NCI-H345 (cell line): ENCODE measurements around the gene ICOS.

Experiments
- DNase-seq: peaks from one replicate; lab custom pipeline; 2025; lab: John Stamatoyannopoulos, UW

ICOS gene, protein sequence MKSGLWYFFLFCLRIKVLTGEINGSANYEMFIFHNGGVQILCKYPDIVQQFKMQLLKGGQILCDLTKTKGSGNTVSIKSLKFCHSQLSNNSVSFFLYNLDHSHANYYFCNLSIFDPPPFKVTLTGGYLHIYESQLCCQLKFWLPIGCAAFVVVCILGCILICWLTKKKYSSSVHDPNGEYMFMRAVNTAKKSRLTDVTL

DNA sequence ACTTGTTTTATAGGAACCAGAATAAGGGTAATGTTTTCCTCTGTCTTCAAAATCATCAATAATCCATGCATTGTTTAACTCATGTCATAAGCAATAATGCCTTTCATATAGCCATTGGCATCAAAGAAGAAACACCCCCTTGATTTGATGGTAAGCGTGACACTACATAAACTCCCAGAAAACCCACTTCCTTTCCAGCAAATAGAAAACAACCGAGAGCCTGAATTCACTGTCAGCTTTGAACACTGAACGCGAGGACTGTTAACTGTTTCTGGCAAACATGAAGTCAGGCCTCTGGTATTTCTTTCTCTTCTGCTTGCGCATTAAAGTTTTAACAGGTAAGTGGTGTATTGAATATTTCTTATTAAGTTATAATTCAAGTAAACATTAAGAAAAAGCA lies at the start of gene ICOS:
TSS of gene ICOS (plus strand) at position 229 of the 400 bp plus-strand sequence. CDS start at position 281, 52 bp downstream.
- DNase-seq, result no peak

DNA sequence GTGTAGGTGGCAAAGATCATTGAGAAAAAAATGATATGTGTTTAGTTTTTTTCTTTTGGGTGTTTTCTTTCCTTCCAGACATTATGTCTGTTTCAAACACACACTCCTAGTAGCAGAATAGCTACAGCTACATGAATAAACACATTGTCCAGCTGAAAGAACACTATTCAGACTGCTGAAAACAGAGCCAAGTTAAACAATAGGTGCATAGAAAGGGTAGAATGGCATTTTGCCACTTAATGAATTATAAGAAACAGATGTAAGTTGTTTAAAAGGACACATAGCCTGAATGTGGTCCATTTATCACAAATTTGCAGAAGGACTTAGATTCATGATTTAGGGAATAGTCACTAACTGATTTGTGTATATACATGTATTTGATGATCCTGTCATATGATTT lies 48.9 kb upstream of the ICOS start:
- no peak for DNase-seq

DNA sequence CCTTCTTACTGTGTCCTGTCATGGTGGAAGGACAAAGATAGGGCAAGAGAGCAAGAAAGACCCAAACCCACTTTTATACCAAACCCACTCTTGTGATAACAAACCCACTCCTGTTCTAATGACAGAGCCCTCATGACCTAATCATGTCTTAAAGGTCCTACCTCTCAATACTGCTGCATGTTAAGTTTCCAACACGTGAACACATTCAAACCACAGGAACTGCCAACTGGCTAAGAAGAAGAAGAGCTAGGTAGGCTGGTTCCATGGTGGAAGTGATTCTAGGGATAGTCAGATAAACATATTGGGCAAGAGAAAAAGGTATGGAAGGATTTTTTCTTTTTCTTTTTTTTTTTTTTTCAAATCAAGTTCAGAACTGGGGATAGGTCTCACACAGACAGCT lies 47.0 kb upstream of the ICOS start:
- no peak for DNase-seq

DNA sequence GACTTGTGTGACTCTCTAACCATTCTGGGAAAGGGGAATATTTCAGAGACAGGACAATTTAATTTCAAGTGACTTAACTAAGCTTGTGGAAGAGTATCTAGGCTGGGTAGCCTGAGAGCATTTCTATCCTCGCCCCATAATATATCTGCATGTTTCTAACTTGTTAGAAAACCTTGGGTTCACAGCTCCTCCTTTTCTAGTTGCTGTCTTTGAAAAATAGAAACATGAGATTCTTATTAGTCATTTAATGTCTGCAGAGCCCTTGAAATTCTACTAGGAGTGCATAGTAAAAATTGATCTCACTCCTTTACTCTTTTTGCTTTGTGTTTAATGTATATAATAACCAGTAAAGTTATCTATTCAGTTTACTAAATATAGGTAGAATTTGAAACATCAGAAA lies 46.6 kb upstream of the ICOS start:
- no peak for DNase-seq

DNA sequence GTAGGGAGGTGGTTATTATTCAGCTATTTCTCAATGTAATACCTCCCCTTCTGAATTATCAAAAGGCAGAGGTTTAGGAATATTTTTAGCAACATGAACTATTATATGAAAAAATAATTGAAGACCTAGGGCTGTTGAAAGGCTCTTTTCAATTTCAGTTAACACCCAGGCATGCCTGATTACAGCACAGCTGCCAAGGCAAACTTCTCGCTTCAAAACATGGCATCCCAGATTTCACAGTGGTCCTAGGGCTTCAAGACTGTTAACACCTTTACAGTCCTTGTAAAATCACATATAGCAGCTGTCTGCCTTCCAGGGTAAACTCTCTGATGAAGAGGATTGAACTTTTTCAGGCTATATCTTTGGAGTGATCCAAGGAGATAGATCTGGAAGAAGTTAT lies 45.8 kb upstream of the ICOS start:
- no peak for DNase-seq

DNA sequence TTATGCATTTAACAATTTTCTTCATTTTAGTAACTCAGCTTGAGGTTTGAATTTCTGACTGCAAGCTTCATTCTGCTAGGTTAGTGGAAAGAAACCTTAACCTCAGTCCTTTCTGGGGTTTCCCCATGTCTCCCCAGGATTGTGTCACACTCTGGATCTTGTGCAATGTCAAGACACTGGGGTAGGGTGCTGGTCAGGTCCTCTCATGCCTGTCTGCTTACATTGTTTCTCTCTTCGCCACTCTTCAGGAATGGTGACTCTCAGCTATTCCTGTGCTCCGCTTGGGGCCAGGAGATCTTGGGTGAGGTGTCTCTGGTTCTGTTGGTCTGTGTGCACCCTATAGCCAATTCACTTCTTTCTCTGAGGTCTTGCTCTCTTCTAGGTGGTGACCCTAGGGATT lies 45.1 kb upstream of the ICOS start:
- DNase-seq, result no peak

DNA sequence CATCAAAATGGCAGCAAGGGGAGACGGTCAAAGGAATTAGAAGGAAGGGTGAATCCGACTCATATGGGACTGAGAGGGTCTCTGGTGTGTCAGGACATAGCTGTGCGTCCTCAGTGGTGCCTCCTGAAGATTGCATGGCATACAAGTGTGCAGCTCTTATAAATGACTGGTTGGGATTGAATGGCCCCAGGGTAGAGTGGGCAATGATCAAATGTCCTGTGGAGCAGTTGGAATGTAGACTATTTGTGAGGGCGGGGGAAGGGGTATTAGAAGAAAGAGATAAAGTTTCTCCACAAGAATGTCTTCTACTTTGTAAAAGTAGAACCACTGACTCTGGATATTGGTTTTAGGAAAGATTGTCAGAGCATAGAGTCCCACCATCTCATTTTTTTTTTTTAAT lies 44.4 kb upstream of the ICOS start:
- DNase-seq, result no peak

DNA sequence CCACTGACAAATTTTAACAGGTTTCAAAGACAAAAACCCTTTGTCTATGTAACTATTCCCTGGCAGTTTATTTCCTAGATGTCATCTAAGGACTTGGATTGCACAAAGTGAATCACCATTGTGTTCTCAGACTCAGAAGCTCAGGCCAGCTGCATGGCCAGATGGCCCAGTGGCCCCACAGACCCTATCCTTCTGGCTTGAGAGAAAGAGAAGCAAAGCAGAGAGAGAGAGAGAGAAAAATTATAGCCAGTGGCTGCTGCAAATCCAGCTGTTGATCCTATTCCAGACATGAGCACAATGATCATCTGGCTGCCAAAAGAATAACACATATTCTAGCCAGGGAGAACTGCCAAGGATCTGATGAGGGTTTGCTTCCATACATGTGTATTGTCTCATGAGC lies 43.2 kb upstream of the ICOS start:
- no peak for DNase-seq

DNA sequence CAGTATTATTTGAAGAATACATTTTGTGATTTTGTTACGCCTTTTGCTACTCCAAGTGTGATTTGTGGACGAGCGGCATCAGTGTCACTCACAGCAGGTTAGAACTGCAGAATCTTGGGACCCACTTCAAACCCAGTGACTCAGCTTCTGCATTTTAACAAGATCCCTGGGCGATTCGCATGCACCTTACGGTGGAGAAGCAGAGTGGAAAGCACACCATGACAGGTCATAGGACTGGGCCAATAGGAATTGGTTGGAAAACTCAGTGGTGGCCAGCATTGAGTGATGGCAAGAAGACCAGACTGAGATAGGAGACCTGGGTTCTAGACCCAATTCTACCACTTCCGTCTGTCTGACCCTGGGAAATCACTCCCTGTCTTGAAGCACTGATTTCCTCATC lies 42.7 kb upstream of the ICOS start:
- DNase-seq, result no peak

DNA sequence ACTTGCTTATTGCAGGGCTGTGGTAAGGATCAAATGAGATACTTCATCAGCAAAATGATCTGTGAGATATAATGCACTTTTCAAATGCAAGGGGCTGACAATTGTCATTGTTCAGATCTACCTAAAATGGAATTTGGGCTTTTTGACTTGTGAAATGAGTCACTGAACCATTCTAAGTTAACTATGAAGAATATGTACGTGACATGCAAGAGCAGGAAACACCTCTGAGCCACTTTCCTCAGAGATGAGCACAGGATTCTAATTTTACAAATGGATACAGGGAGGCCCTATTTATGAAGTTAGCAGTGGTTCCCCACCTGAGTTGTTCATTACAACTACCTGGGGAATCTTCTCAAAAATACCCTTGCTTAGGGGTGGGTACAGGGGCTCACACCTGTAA lies 42.3 kb upstream of the ICOS start:
- no peak for DNase-seq

DNA sequence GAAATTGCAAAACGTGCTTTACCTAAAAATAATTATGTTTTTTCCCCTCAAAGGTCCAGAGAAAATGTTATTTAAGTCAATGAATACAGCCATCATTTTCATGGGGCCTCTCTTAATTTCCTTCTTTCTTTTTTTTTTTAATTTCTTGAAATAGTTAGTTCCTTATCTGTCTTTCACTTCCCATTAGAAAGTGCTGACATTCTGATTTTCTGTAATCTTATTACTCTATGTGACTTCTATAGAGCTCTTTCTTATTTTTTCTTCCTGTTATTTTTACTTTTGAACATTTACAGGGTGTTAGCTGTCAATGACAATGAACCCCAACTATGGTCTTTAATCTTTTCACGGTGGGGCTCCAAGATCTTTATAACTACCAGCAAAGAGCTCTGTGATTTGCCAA lies 39.0 kb upstream of the ICOS start:
- no peak for DNase-seq

DNA sequence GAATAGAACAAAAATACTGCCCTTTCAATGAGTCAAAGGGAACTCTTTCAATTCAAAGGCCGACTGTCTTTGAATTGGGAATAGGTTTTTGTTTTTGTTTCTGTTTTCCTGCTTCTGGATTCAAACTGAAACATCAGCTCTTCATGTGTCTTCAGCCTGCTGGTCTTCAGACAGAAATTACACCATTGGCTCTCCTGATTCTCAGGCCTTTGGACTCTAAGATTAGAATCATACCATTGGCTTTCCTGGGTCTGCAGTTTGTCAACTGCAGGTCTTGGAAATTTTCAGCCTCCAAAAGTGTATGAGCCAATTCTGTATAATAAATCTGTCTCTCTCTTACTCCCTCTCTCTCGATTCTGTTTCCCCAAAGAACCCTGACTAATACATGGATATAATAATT lies 37.9 kb upstream of the ICOS start:
- DNase-seq, result no peak

DNA sequence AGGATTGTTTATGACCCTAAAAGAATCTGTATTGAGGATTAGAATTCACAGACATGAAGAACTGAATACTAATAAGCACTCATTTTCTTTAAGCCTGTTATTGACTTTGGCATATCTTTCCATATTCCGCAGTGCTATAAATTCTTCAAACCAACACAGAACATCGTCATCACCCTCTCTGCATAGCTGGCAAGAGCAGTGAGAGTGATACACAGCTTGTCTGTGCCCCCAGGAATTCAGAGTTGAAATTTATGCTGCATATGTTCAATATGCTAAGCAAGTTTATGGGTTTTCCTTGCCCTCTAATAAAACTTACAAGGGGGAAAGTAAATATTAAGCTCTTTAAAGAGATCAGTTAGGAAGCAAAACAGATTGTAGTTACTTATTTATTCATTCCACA lies 36.3 kb upstream of the ICOS start:
- no peak for DNase-seq

DNA sequence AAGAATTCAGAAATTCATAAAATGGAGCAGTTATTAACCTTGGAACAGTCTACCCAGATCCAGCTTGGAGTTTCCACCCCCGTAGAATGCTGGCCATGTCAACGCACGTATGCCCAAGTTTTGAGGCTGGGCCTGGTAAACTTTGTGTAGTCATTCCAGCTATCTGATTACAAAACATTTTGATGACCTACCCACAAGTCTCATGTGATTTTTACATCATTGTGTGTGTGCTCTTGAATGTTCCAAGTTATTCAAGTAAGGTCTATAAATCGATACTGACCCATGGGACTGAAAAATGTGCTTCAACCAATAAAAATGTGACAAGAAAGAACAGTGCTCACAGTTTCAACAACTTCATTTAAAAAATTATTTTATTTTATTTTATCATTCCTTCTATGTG lies 32.5 kb upstream of the ICOS start:
- no peak for DNase-seq

DNA sequence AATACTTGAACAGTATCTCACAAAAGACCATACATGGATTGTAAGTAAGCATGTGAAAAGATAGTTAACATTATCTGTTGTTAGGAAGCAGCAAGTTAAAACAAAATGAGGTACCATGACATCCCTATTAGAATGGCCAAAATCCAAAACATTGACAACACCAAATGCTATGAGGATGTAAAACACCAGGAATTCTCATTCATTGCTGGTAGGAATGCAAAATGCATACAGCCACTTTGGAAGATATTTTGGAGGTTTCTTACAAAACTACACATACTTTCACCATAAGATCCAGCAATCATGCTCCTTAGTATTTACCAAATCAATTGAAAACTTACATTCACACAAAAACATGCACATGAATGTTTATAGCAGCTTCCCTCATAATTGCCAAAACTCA lies 30.9 kb upstream of the ICOS start:
- DNase-seq, result no peak

DNA sequence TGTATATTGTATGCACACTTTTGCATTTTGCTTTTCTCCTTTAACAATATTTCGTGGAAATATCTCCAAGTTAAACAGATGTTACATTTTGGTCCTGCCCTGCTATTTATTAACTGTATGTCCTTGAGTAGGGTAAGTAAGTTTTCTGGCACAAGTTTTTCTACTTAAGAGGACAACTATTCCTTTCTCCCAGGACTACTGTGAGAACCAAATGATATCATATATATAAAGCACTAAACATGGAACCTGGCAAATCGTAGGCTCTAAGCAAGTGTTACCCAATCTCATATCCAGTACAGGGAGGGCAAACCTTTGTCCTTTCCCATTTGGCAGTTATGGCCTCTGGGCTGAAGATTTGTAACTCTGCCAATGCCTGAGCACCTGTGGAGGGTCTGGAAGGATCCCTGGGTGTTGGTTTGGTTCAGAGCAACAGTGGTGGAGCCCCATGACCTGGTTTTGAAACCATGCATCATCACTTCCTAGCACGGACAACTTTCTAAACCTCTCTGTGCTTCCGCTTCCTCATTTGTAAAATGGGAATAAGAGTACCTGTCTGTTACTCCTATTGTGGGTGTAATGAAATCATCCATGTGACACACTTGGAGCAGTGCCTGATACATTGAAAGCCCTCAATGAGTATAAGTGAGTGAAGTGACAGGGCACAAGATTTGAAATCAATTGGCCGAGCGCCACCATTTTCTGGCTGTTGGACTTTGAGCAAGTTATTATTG lies 28.3 kb upstream of the ICOS start:
- DNase-seq, result no peak

DNA sequence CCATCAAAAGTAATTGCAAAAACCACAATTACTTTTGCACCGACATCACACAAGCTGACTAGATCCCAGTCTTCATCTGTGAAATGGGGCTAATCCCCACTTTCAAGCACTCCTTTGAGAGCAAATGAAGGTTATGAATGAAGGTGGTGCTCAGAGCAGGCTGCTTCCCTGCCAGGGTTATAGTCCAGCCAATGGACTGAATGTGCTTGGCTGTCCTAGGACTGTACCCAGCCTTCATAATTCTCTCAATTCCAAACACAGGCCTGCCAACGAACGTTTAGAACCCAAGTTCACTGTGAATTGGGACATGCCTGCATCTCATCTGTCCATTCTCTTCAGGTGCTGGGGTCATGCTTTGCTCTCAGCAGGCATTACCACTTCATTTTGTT lies 27.8 kb upstream of the ICOS start:
- no peak for DNase-seq

DNA sequence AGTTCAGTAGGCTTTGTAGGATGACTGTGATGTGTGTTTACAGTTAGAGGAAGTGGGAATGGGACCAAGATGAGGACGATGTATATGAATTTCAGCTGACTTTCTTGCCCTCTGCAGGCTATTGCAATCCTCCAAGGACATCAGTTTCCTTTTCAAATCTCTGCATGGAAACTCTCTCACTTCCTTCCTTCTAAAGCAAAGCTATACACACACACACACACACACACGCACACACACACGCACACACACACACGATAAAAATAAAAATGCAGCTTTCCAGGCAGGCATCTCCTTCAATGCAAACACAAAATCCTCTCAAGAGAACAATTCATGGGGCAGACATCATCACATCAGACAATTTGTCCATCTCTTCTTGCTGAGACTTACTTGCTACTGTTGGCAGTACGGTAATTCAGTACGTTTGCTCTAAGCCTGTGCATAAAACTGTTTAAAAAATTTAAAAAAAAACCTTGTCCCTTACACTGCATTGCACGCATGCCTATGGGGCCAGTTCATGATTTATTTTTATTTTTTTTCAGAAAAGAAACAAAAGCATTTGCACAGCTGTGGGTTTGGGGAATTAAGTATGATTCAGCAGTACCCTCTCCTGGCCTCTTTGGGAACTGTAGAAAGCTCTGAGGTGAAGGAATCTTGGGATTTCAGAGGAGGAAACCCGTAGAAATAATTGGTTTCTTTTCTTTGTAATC lies 27.1 kb upstream of the ICOS start:
- DNase-seq, result peak; percentile 22

DNA sequence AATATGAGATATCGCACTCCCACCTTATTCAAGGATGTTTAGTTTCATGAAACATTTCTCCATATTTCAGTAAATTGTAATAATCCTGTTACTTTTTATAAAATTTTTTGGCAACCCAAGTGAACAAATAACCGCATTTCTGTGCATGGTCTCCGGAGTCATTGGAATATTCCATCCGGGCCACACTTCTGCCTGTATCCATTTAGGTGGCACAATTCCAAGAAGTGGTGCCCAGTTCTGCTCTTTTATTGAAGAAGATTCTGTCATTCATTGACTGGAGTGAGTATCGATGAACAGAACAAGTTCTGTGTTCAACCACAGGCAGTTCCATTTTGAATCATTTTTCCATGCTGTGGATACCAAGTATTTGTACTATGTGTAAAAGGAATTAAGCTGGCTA lies 26.6 kb upstream of the ICOS start:
- no peak for DNase-seq

DNA sequence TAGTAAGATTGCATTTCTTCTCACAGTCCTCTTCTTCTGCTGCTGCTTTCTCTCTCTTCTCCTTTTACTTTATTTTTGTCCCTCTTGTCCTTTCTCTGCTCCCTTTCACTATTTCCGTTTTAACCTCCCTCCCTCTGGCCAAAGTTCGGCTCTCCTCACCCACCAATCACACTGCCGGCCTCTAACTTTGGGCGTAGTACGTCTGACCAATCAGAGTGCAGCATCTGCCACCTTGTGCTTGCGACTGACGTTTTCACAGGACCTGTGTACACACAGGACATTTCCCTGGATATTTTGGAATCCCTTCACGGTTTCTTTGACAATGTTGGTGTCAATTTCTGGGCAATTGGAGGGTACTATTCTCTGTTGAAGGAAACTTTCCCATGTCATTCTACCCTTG lies 22.6 kb upstream of the ICOS start:
- no peak for DNase-seq

DNA sequence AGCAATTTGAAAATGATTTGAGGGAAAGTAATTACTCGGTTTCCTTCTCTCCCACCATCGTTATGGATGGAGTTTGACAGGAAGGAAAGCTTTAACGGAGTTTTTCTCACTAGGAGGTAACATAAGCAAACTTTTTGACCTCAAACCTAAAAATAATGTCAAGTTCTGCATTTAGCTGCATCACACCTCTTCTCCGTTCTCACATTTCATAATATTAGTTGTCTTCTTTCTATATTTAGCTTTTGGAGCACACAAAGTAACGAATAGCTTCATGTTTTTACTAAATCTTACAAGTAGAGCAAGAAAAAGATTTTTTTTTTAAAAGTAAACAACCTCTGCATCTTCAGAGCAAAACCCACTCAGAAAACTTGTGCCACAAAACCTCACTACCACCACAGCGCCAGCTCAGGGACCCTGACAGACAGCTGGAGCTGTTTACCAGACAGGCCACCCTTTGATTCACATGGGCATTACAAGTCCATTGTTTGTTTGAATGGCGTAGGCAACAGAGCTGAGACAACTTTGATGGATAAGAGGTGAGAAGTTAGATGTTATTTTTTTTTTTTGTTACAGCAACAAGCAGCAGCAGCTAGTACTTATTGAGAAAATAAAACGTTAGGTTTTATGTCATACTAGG lies 21.9 kb upstream of the ICOS start:
- no peak for DNase-seq

DNA sequence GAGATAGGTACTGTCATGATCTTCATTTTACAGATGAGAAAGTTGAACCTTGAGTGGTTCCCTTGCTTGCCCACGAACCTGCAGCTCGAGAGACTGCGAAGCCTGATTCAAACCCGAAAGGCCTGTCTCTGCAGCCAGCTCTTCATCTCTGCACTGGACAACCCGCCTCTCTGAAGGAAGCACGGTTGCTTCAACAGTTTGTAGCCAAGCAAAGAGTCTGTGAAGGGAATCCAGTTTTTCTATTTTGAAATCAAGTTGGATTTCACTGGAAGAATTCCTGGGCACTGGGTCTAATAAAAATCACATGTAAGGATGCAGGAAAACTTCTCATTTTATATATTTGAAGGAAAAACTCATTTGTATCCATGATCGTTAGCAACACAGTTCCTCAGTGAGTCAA lies 21.3 kb upstream of the ICOS start:
- no peak for DNase-seq

DNA sequence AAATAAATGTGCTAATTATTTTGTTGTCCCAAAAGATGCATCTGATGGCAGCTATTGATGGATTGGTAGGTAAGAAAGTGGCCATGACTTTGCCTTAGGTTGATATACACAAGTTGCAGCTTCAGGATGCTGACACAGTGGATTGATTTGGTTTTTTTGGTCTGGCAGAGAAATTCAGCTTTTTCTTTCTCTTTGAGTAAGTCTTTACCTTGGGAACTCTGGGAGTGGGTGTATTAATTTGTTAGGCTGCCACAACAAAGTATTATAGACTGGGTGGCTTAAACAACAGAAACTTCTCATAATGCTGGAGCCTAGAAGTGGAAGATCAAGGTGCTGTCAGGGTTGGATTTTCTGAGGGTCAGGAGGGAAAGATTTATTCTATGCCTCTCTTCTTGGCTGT lies 19.8 kb upstream of the ICOS start:
- no peak for DNase-seq
